GM12891 (cell line): ENCODE measurements around the gene IL2RA.

Experiments used
- PAX5 ChIP-seq: IDR thresholded peaks from 2 replicates; pipeline ENCODE4 v1.6.1; 2011; ENCODE audit warnings: low read length, moderate library complexity, mild to moderate bottlenecking; ENCODE audit not compliant: insufficient read depth, severe bottlenecking
- POLR2A ChIP-seq: IDR thresholded peaks from 2 replicates; pipeline ENCODE4 v1.6.1; 2011; ENCODE audit warnings: low read depth, low read length, control low read depth
- POLR2AphosphoS5 ChIP-seq: IDR thresholded peaks from 2 replicates; pipeline ENCODE4 v1.6.1; 2011; ENCODE audit warnings: low read depth, low read length, control low read depth
- POU2F2 ChIP-seq: IDR thresholded peaks from 2 replicates; pipeline ENCODE4 v1.6.1; 2011; ENCODE audit warnings: low read depth, mild to moderate bottlenecking, control low read depth, low read length, moderate library complexity
- TAF1 ChIP-seq: IDR thresholded peaks from 2 replicates; pipeline ENCODE4 v1.6.1; 2011; ENCODE audit warnings: low read depth, low read length, control low read depth

DNA sequence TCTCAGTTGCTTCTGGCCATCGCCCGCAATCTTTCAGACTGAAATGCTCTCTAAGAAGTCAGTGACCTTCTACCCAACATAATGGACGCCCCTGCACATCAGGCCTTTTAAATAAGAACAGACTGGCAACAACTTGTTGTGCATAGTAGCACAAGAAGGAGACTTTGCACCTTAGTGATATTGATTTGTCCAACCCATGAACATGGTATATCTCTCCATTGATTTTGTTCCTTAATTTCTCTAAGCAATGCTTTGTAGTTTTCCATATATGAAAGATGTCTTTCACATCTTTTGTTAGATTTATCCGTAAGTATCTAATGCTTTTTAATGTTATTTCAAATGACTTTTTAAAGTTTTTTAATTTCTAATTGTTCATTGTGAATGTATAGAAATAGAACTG is 89.1 kb downstream of the IL2RA start:
- TF ChIP-seq POLR2A (no peak), POLR2AphosphoS5 (no peak), TAF1 (no peak), PAX5 (no peak), POU2F2 (no peak)
